Thoracic aorta (tissue), 2 donors: ENCODE data around the gene CDK3. TPM values are rescaled to one million over a fixed set of nuclear protein-coding genes. Genes with fewer than 3 reads are reported as not detected.

Source experiments
- ATAC-seq: fragments of 150-250 bp; one replicate; pipeline ENCODE4 v1.8.0; 2017; ENCODE audit warnings: low read depth; ENCODE audit not compliant: insufficient number of reproducible peaks, low FRiP score
- DNase-seq: peaks from one replicate; pipeline ENCODE4 v3.0.0-alpha.2; 2020; ENCODE audit warnings: low spot score
- H3K27ac ChIP-seq, 2 donors: fragments of 200-600 bp; sonication (generic); 1 replicate in 1 of 2; 2 replicates in 1 of 2; pipeline ENCODE4 v1.5.1; 2016; ENCODE audit warnings: mild to moderate bottlenecking in 2 of 2, moderate library complexity in 2 of 2
- H3K27me3 ChIP-seq: fragments of 200-600 bp; sonication (generic); replicated peaks from 2 replicates; pipeline ENCODE4 v1.6.0; 2016; ENCODE audit warnings: mild to moderate bottlenecking; ENCODE audit not compliant: insufficient read depth
- H3K36me3 ChIP-seq: fragments of 200-600 bp; sonication (generic); one replicate; pipeline ENCODE4 v1.5.1; 2016
- H3K4me1 ChIP-seq, 2 donors: fragments of 200-600 bp; sonication (generic); 1 replicate in 1 of 2; 2 replicates in 1 of 2; pipeline versions ENCODE4 v1.5.1 to v1.6.0; 2016; ENCODE audit warnings: low read depth in 2 of 2, mild to moderate bottlenecking in 1 of 2; ENCODE audit not compliant: control insufficient read depth in 1 of 2
- H3K4me3 ChIP-seq: fragments of 200-600 bp; sonication (generic); 2 replicates; pipeline ENCODE4 v1.5.1; 2016; ENCODE audit warnings: mild to moderate bottlenecking
- H3K9me3 ChIP-seq: fragments of 200-600 bp; sonication (generic); 2 replicates; pipeline ENCODE4 v1.5.1; 2016
- CTCF ChIP-seq: fragments of 200-600 bp; sonication (generic); IDR thresholded peaks from one replicate; pipeline ENCODE4 v1.5.1; 2019; ENCODE audit warnings: antibody characterized with exemption
- total RNA-seq, 2 donors: library from RNA; depleted of rRNA; stranded (reverse); fragments of >200 nt; gene quantifications; one replicate each; pipeline versions ENCODE4 v1.1.0 to v1.2.3, GENCODE V29; 2016

CDK3 gene
- total RNA-seq, 2 donors from 2014 or later: 3.2 to 4.9 TPM

DNA sequence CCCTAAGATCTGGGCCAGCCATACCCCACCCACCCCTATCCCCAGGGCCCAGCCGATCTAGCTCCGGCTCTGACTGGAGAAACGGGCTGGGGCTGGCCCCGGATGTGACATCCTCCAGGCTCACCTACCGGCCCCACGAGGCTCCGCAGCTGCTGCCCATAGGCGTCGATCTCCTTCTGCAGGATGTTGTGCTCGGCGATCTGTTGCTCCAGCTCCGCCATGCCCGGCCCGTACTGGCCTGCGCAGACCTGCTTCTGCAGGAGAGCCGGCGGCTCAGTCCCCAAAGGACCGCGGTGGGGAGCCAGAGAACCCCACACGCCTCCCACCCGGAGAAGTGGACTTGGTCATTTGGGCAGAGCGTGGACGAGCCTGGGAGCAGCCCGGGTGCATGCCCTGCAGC, 21.6 kb downstream of the CDK3 start:
- DNase-seq: no peak
- no peaks in the 10 kb centered on the region for H3K27me3 ChIP-seq
- no peak for TF ChIP-seq CTCF

DNA sequence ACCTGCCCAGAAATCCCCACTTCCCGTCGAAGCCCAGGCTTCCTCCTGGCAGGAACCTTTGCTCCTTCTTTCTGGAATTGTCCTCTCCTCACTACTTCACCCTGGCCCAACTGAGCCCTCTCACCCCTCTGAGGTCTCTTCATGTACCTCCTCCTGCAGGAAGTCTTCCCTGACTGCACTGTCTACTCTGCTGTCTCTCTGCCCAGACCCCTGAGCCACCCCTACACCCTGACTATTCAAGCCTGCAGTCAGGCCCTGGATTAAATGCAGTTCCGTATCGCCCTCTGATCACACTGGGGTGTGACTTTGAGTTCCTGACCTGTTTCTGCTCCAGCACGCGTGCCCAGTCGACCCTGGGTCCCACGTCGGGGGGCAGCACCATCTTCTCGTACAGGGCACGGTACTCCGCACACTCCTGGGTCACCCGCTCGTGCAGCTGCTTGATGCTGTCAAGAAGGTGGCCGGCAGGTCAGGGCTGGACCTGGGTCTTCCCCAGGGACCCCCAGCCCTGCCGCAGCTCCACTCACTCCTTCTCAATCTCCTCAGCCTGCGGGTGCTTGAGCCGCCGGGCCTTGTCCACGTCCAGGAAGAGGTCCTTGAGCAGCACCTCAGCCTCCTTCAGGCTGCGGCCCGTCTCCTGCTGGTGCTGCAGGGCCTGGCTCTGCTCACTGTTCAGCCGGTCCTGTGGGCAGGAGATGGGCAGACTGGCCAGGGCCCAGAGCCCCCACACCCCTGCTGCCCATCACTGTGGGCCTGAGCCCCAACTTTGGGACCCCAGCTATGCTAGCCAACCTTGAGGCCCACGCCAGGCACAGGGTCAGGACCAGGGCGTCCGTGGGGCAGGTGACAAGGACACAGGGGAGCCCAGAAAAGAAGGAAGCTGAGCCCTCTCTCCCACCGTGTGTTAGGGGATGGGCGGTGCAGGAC, 22.6 kb downstream of the CDK3 start:
- Histone ChIP-seq H3K4me3 (no peak overlapping the region), H3K4me1 (no peaks in the 10 kb centered on the region), H3K27ac (no peak overlapping the region), H3K36me3 (no peaks in the 10 kb centered on the region), H3K9me3 (no peaks in the 10 kb centered on the region), H3K27me3 (no peaks in the 10 kb centered on the region)
- no peak for TF ChIP-seq CTCF
- DNase-seq (no peak), ATAC-seq (no peak)

More for the DNA sequence above, 21.6 kb downstream of the CDK3 start:
- ATAC-seq: no peak
- no peak overlapping the region for H3K4me3 ChIP-seq
- H3K9me3 ChIP-seq: no peaks in the 10 kb centered on the region
- H3K4me1 ChIP-seq: no peaks in the 10 kb centered on the region
- no peaks in the 10 kb centered on the region for H3K36me3 ChIP-seq
- H3K27ac ChIP-seq: no peak overlapping the region

DNA sequence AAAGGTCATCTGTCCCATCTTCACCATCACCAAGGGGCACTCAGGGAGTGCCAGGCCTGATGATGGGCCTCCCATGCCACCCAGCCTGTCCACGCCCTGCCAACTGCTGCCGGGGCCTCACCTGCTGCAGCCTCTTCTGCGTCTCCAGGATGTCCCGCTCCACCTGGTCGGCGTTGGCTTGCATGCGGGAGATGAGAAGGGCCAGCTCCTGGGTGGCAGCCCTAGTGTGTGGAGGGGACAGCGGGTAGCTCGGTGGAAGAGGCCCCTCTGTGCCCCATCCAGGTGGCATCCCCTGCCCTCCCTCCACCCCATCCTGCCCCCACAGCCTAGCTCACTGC, 23.2 kb downstream of the CDK3 start:
- ATAC-seq: no peak
- Histone ChIP-seq H3K36me3 (no peaks in the 10 kb centered on the region), H3K4me1 (no peaks in the 10 kb centered on the region), H3K27me3 (no peaks in the 10 kb centered on the region), H3K4me3 (no peak overlapping the region), H3K27ac (no peak overlapping the region), H3K9me3 (no peaks in the 10 kb centered on the region)
- TF ChIP-seq CTCF: no peak
- no peak for DNase-seq

- Histone ChIP-seq H3K27ac (no peak overlapping the region), H3K4me3 (no peak overlapping the region), H3K36me3 (no peaks in the 10 kb centered on the region), H3K27me3 (no peaks in the 10 kb centered on the region), H3K4me1 (no peaks in the 10 kb centered on the region), H3K9me3 (no peaks in the 10 kb centered on the region)
- no peak for DNase-seq
- no peak for TF ChIP-seq CTCF
- ATAC-seq: no peak
Observed at GRCh38 chr17:76024353-76024752, 23.7 kb downstream of the CDK3 start.

DNA sequence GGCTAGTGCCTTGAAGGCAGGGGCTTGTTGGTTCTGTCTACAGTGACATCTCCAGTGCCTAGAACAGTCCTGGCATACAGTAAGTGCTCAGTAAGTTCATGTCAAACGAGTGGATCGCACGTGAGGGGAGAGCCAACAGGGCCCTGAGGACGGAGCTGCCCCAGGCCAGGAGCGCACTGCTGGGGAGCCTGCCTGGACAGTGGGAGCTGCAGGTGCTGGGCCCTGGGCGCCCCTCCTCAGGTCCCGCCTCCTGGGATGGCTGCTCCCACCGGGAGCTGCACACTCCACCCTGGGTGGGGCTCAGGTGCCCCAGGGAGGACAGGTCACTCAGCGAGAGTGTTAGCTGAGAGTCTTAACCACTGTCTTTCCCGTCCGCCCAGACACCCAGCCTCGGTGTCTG, 24.6 kb downstream of the CDK3 start:
- no peak for TF ChIP-seq CTCF
- no peaks in the 10 kb centered on the region for H3K9me3 ChIP-seq
- no peaks in the 10 kb centered on the region for H3K36me3 ChIP-seq
- no peak overlapping the region for H3K4me3 ChIP-seq
- ATAC-seq (no peak), DNase-seq (no peak)
- no peak overlapping the region for H3K27ac ChIP-seq
- H3K4me1 ChIP-seq: no peaks in the 10 kb centered on the region
- no peaks in the 10 kb centered on the region for H3K27me3 ChIP-seq
